K562 treated with DMSO at 1 percent for 24 hours (cell line): ENCODE measurements around the gene FGF2. TPM values are rescaled to one million over a fixed set of nuclear protein-coding genes. Genes with fewer than 3 reads are reported as not detected.

Source experiments
- total RNA-seq: library from RNA; unstranded; fragments of 300-600 nt; gene quantifications from 2 replicates; pipeline ENCODE4 v1.2.3, GENCODE V29; 2022; ENCODE audit warnings: low read depth; ENCODE audit not compliant: insufficient read depth

Gene FGF2
- total RNA-seq, result 6.2 and 9.5 TPM in 2 replicates

GRCh38 chr4:122826553-122827257, at the start of gene FGF2:
Gene FGF2 (plus strand): TSS chr4:122826831. CDS start chr4:122827175, 344 bp downstream.

GRCh38 chr4:122921971-122922876, 95.6 kb downstream of the FGF2 start, which contains the start of gene NUDT6:
Gene NUDT6 (minus strand): TSS chr4:122922597. CDS start chr4:122922572, 25 bp downstream.

Other genes starting within 250 kb of the FGF2 start
- gene IL21, start 205.8 kb upstream of the FGF2 start, total RNA-seq, result not detected in 2 replicates
- 4.2 and 5.3 TPM in 2 replicates for gene BBS12, start 94.1 kb upstream of the FGF2 start, total RNA-seq
- gene NUDT6, start 95.8 kb downstream of the FGF2 start, total RNA-seq, result 12.6 and 13.4 TPM in 2 replicates